Measurements from ENCODE around the gene HNF4A. TPM values are rescaled to one million over a fixed set of nuclear protein-coding genes. Genes with fewer than 3 reads are reported as not detected.
"Not testable (repeated sequence)": the region's sequence is repeated elsewhere in the genome, so short reads cannot be mapped to it uniquely, and the experiment has no call there.

Gene HNF4A
- total RNA-seq, 1 donor from 2014 or later, result 0.18 TPM

- Histone ChIP-seq H3K4me1 (peaks cover 8% of the 10 kb centered on the region), H3K27ac (no peak overlapping the region), H3K36me3 (no peaks in the 10 kb centered on the region), H3K4me3 (no peak overlapping the region), H3K9me3 (no peaks in the 10 kb centered on the region), H3K27me3 (ENCODE audit: low read depth) (peaks cover 3% of the 10 kb centered on the region)
- no peak for TF ChIP-seq CTCF (IDR thresholded peaks at IDR 0.05)
- ATAC-seq, result no peak
- intact Hi-C loops (cut with DNase I), result loop anchor here (5.0 kb wide), 1 partner anchor 98 kb away; no protein-coding TSS in a partner anchor
- no peak for DNase-seq
Observed at GRCh38 chr20:44314870-44315269, 40.6 kb upstream of the HNF4A start.

- DNase-seq (no peak), ATAC-seq (no peak)
- Histone ChIP-seq H3K4me3 (no peak overlapping the region), H3K36me3 (no peaks in the 10 kb centered on the region), H3K9me3 (no peaks in the 10 kb centered on the region), H3K27me3 (ENCODE audit: low read depth) (peaks cover 3% of the 10 kb centered on the region), H3K4me1 (no peaks in the 10 kb centered on the region), H3K27ac (no peak overlapping the region)
- no peak for TF ChIP-seq CTCF (IDR thresholded peaks at IDR 0.05)
- intact Hi-C loops (cut with DNase I), result no loop called here
Observed at GRCh38 chr20:44319839-44320422, 35.6 kb upstream of the HNF4A start.

- ATAC-seq (peak in 1 of 2 donors; percentile 11), DNase-seq (no peak)
- no peak for TF ChIP-seq CTCF (IDR thresholded peaks at IDR 0.05)
- peaks cover 21% of the 10 kb centered on the region for H3K27me3 ChIP-seq (ENCODE audit: low read depth)
- no peaks in the 10 kb centered on the region for H3K9me3 ChIP-seq
- H3K27ac ChIP-seq, result no peak overlapping the region
- intact Hi-C loops (cut with DNase I), result no loop called here
- H3K4me1 ChIP-seq, result peaks cover 6% of the 10 kb centered on the region
- H3K4me3 ChIP-seq, result no peak overlapping the region
- H3K36me3 ChIP-seq, result no peaks in the 10 kb centered on the region
Observed at GRCh38 chr20:44324343-44324742, 31.2 kb upstream of the HNF4A start.

- Histone ChIP-seq H3K36me3 (no peaks in the 10 kb centered on the region), H3K4me3 (peak overlapping the region; percentile 35), H3K9me3 (no peaks in the 10 kb centered on the region), H3K27me3 (ENCODE audit: low read depth) (peaks cover 25% of the 10 kb centered on the region), H3K27ac (no peak overlapping the region), H3K4me1 (peaks cover 6% of the 10 kb centered on the region)
- no peak for TF ChIP-seq CTCF (IDR thresholded peaks at IDR 0.05)
- intact Hi-C loops (cut with DNase I), result no loop called here
- ATAC-seq, result peak in 1 of 2 donors; percentile 52
- DNase-seq, result no peak
Observed at GRCh38 chr20:44326391-44327159, 28.9 kb upstream of the HNF4A start.

- H3K9me3 ChIP-seq; DNase-seq; ATAC-seq; H3K36me3 ChIP-seq; H3K27ac ChIP-seq; intact Hi-C loops (cut with DNase I); H3K4me1 ChIP-seq; H3K4me3 ChIP-seq: not testable (repeated sequence)
- H3K27me3 ChIP-seq (ENCODE audit: low read depth), result peaks cover 25% of the 10 kb centered on the region
Observed at GRCh38 chr20:44327748-44328147, 27.8 kb upstream of the HNF4A start.

GRCh38 chr20:44328428-44328827 is 27.1 kb upstream of the HNF4A start:
- H3K4me1 ChIP-seq, result peaks cover 6% of the 10 kb centered on the region
- no peaks in the 10 kb centered on the region for H3K36me3 ChIP-seq
- no peaks in the 10 kb centered on the region for H3K9me3 ChIP-seq
- ATAC-seq (no peak), DNase-seq (no peak)
- H3K27me3 ChIP-seq (ENCODE audit: low read depth), result peaks cover 25% of the 10 kb centered on the region
- intact Hi-C loops (cut with DNase I), result no loop called here
- TF ChIP-seq CTCF (IDR thresholded peaks at IDR 0.05), result no peak
- no peak overlapping the region for H3K4me3 ChIP-seq
- no peak overlapping the region for H3K27ac ChIP-seq
